Left ventricle myocardium inferior (tissue), 1 donor: ENCODE data around the gene LRIG1. TPM values are rescaled to one million over a fixed set of nuclear protein-coding genes. Genes with fewer than 3 reads are reported as not detected.
A peak's percentile ranks its signal among the peaks of the same experiment; 100 is the strongest.
"Not testable (repeated sequence)": the region's sequence is repeated elsewhere in the genome, so short reads cannot be mapped to it uniquely, and the experiment has no call there.

Source experiments
- DNase-seq: peaks from one replicate; pipeline ENCODE4 v3.0.0-alpha.2; 2020
- H3K27ac ChIP-seq: fragments of 200-600 bp; replicated peaks from 2 replicates; pipeline ENCODE4 v1.8.0; 2021
- H3K27me3 ChIP-seq: fragments of 200-600 bp; 2 replicates; pipeline ENCODE4 v1.8.0; 2021; ENCODE audit warnings: low read depth
- H3K36me3 ChIP-seq: fragments of 200-600 bp; 2 replicates; pipeline ENCODE4 v1.8.0; 2021
- H3K4me1 ChIP-seq: fragments of 200-600 bp; 2 replicates; pipeline ENCODE4 v1.8.0; 2021
- H3K4me3 ChIP-seq: fragments of 200-600 bp; 2 replicates; pipeline ENCODE4 v1.8.0; 2021; ENCODE audit warnings: mild to moderate bottlenecking, moderate library complexity
- H3K9me3 ChIP-seq: fragments of 200-600 bp; replicated peaks from 2 replicates; pipeline ENCODE4 v1.8.0; 2021
- CTCF ChIP-seq: fragments of 200-600 bp; IDR thresholded peaks from 2 replicates; pipeline ENCODE4 v1.8.0; 2021; ENCODE audit warnings: antibody characterized with exemption, mild to moderate bottlenecking, borderline replicate concordance
- intact Hi-C: fragments of 100-400 bp; cut with micrococcal nuclease; formaldehyde crosslinking; loops from one replicate; pipeline ENCODE4 v1.11.0; 2022
- total RNA-seq: library from RNA; stranded (reverse); fragmentation: NEBNext Ultra II Directional; extraction: Animal tissue kit (Norgen Biotek cat#: 25700); gene quantifications from one replicate; pipeline ENCODE4 v1.2.1, GENCODE V29; 2021
- donor health status: DM: no; HTN: yes; CAD: no; lungs with severe emphysema.

Gene LRIG1
- total RNA-seq, 1 donor from 2014 or later: 137 TPM

DNA sequence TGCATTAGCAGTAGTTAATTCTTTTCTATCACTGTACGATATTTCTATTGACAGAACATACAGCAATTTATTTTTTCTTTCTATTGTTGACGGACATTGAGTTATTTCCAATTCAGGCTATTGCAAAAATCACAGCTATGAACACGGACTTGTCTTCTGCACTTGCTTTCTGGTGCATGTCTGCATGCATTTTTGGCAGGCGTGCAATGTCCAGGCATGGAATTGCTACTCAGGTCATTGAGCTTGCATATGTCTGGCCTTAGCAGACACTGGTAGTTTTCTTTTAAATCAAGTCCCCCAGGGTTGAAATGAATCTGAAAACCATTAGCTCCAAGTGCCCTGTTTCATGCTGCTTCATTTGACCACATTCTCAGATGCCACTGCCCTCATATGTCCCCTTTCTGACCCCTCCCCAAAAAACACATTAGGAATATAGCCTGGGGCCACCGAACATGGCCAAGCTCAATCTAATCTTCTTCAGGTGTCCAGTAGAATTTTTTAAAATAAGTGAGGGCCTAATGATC lies 72.8 kb downstream of the LRIG1 start:
- Histone ChIP-seq H3K4me3 (peak overlapping the region; percentile 10), H3K27ac (peak overlapping the region; percentile 74), H3K9me3 (no peaks in the 10 kb centered on the region), H3K4me1 (peaks cover 92% of the 10 kb centered on the region), H3K27me3 (no peaks in the 10 kb centered on the region), H3K36me3 (no peaks in the 10 kb centered on the region)
- TF ChIP-seq CTCF: no peak
- no peak for DNase-seq
- intact Hi-C loops: no loop called here

DNA sequence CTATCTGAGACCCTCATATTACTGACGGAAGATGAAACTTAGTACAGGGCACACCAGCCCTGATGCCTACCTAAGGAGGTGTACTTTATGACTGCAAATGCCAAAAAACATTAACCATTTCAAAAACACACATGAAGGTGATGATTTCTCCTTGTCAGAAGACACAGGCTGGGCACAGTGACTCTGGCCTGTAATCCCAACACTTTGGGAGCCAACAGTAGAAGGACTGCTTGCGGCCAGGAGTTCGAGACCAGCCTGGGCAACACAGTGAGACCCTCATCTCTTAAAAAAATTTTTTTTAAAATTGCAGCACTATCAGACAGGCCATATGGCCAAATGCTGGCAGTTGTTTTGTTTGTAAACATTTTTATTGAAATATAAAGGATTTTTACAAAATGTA lies 73.5 kb downstream of the LRIG1 start:
- Histone ChIP-seq H3K4me1 (peaks cover 85% of the 10 kb centered on the region), H3K27ac (peak overlapping the region; percentile 79), H3K4me3 (no peak overlapping the region), H3K36me3 (no peaks in the 10 kb centered on the region), H3K27me3 (no peaks in the 10 kb centered on the region), H3K9me3 (no peaks in the 10 kb centered on the region)
- DNase-seq: no peak
- no peak for TF ChIP-seq CTCF
- intact Hi-C loops: no loop called here

DNA sequence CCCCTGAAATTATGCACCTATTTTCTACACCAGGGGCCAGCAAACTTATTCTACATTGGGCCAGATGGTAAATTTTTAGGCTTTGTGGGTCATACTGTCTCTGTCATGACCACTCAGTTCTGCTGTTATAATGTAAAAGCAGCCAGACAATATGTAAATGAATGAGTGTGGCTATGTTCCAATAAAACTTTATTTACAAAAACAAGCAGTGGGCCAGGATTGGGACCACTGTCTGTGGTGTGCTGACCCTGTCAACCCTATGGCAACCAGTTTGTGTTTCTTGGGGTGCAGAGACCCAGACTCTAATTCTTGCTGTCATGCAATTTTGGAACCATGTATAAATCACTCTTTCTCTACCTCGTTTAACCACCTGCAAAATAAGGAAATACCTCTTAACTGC lies 74.7 kb downstream of the LRIG1 start:
- no peak for DNase-seq
- TF ChIP-seq CTCF: no peak
- Histone ChIP-seq H3K27ac (peak overlapping the region; percentile 79), H3K4me1 (peaks cover 73% of the 10 kb centered on the region), H3K9me3 (peaks cover 10% of the 10 kb centered on the region), H3K36me3 (no peaks in the 10 kb centered on the region), H3K27me3 (no peaks in the 10 kb centered on the region), H3K4me3 (no peak overlapping the region)
- intact Hi-C loops: no loop called here

GRCh38 chr3:66425576-66426114 lies 75.2 kb downstream of the LRIG1 start:
- Histone ChIP-seq H3K4me1 (peaks cover 68% of the 10 kb centered on the region), H3K27me3 (no peaks in the 10 kb centered on the region), H3K9me3 (peaks cover 10% of the 10 kb centered on the region), H3K27ac (peak overlapping the region; percentile 79), H3K36me3 (no peaks in the 10 kb centered on the region), H3K4me3 (no peak overlapping the region)
- TF ChIP-seq CTCF: no peak
- intact Hi-C loops: no loop called here
- DNase-seq: no peak

DNA sequence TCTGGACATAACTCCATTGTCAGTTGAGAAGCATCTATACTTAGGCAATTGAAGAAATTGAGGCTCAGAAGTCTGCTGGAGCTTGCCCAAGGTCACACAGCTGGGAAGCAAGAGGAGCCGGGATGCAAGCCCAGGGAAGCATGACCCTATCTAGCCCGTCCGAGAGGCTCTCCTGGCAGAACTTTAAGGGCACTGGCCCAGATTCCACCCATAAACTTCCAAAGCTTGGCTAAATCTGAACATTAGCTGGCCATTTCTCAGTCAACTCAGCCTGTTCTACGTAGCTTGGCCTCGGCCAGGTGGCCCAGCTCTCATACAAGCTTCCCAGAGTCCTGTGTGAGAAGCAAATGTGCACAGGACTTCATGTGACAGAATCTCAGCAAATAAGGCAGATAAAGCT lies 75.8 kb downstream of the LRIG1 start:
- H3K9me3 ChIP-seq: peaks cover 10% of the 10 kb centered on the region
- H3K36me3 ChIP-seq: no peaks in the 10 kb centered on the region
- H3K4me1 ChIP-seq: peaks cover 66% of the 10 kb centered on the region
- no peaks in the 10 kb centered on the region for H3K27me3 ChIP-seq
- no peak for TF ChIP-seq CTCF
- intact Hi-C loops: no loop called here
- DNase-seq: peak; percentile 79
- H3K4me3 ChIP-seq: no peak overlapping the region
- peak overlapping the region; percentile 79 for H3K27ac ChIP-seq

DNA sequence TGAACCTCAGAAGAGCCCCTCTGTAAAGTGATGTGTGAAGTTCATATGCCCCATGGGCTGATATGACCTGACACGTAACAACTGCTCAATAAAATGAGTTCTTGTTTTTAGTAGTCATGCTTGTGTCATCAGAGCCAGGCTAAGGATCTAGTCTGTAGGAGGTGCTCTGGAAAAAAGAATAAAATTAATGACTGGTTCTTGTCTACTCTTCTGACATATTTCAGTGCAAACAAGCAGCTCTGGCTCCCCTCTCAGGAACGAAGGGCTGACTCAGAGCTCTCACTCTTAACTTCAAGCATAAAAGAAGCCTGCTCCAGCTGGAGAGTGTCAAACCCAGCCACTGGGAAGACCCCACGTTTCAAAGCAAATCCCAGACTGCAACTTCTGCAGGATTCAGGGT lies 77.0 kb downstream of the LRIG1 start:
- H3K36me3 ChIP-seq: no peaks in the 10 kb centered on the region
- H3K27me3 ChIP-seq: no peaks in the 10 kb centered on the region
- no peak for TF ChIP-seq CTCF
- H3K4me1 ChIP-seq: peaks cover 62% of the 10 kb centered on the region
- DNase-seq: no peak
- H3K4me3 ChIP-seq: no peak overlapping the region
- H3K9me3 ChIP-seq: peaks cover 10% of the 10 kb centered on the region
- peak overlapping the region; percentile 79 for H3K27ac ChIP-seq
- intact Hi-C loops: no loop called here

DNA sequence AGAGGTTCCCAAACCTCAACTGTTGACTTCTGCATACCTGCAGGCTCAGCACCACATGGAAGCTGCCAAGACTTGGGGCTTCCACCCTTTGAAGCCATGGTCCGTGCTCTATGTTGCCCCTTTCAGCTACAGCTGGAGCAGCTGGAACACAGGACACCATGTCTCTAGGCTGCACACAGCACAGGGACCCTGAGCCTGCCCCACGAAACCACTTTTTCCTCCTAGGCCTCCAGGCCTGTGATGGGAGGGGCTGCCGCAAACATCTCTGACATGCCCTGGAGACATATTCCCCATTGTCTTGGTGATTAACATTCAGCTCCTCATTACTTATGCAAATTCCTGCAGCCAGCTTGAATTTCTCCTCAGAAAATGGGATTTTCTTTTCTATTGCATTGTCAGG lies 78.9 kb downstream of the LRIG1 start:
- intact Hi-C loops, H3K27ac ChIP-seq, DNase-seq, H3K27me3 ChIP-seq, H3K4me3 ChIP-seq, H3K9me3 ChIP-seq, H3K36me3 ChIP-seq: not testable (repeated sequence)
- peaks cover 62% of the 10 kb centered on the region for H3K4me1 ChIP-seq

- H3K36me3 ChIP-seq, H3K27ac ChIP-seq, H3K9me3 ChIP-seq, H3K4me3 ChIP-seq, intact Hi-C loops, H3K27me3 ChIP-seq, DNase-seq: not testable (repeated sequence)
- H3K4me1 ChIP-seq: peaks cover 64% of the 10 kb centered on the region
Measured at GRCh38 chr3:66421144-66421543, 79.7 kb downstream of the LRIG1 start.
